Kidney epithelial cell (primary cell): ENCODE data around the gene CCDC120. TPM values are rescaled to one million over a fixed set of nuclear protein-coding genes. Genes with fewer than 3 reads are reported as not detected.

Experiments used
- DNase-seq: peaks from one replicate; pipeline ENCODE4 v3.0.0-alpha.2; 2010; ENCODE audit warnings: low read depth
- H3K27me3 ChIP-seq: 2 replicates; pipeline ENCODE4 v1.6.0; 2011; ENCODE audit warnings: low read length; ENCODE audit not compliant: control insufficient read depth, insufficient read depth
- H3K36me3 ChIP-seq: 2 replicates; pipeline ENCODE4 v1.5.1; 2011; ENCODE audit warnings: low read length; ENCODE audit not compliant: control insufficient read depth, insufficient read depth
- H3K4me3 ChIP-seq: 2 replicates; pipeline ENCODE4 v1.5.1; 2011; ENCODE audit warnings: low read depth, mild to moderate bottlenecking, control low read depth, low read length
- CTCF ChIP-seq: IDR thresholded peaks from 2 replicates; pipeline ENCODE4 v1.5.1; 2011; ENCODE audit warnings: mild to moderate bottlenecking, moderate library complexity, low read length, control low read depth, inconsistent platforms; ENCODE audit not compliant: insufficient read depth, poor library complexity, severe bottlenecking
- total RNA-seq: library from RNA; depleted of rRNA; stranded (reverse); fragments of >200 nt; gene quantifications from 2 replicates; pipeline ENCODE4 v1.2.3, GENCODE V29; 2015

CCDC120 gene
- total RNA-seq, 1 donor from 2014 or later = 6.4 TPM

DNA sequence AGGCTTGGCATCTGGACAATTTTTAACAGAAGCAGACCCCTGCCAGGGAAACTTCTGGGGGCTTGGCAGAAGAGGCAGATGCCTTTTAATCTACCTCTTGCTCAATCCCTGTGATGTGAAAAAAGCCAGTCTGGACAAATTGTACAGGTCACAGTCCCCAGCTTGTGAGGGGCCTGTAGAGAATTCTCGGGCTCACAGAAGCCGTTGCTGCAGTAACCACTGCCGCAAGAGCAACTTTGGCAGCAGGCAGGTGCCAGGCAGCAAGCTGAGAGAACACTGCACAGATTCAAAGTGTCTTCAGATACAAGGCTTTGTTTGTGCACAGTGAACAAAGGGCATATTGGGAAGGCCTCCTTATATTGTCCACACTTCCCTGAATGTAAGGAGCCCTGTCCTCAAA, 53.0 kb downstream of the CCDC120 start:
- no peak overlapping the region for H3K4me3 ChIP-seq

DNA sequence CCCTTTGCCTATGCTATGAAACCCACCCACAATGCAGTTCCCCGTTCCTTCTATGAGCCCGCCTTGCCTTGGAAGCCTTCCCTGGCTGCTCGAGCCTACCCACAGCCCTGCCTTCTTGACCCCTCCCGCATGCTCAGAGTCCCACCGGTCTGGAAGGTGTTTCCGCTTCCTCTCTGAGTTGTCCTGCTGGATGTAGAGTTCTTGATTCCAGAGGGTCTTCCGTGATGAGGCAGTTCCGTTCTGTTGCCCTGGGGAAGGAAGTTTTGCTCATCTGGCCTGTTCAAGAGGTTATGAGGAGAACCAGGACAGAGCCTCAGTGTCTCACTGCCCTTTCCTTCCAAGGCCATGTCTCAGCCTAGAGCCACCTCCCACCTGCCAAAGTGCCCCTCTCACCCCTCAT, 57.3 kb downstream of the CCDC120 start:
- Histone ChIP-seq H3K27me3 (no peaks in the 10 kb centered on the region), H3K36me3 (no peaks in the 10 kb centered on the region), H3K4me3 (no peak overlapping the region)
- no peak for DNase-seq
- TF ChIP-seq CTCF = no peak

More for the DNA sequence above, 53.0 kb downstream of the CCDC120 start:
- Histone ChIP-seq H3K36me3 (no peaks in the 10 kb centered on the region), H3K27me3 (no peaks in the 10 kb centered on the region)
- TF ChIP-seq CTCF = no peak
- DNase-seq = no peak

- no peak for TF ChIP-seq CTCF
- Histone ChIP-seq H3K36me3 (no peaks in the 10 kb centered on the region), H3K27me3 (no peaks in the 10 kb centered on the region), H3K4me3 (no peak overlapping the region)
- no peak for DNase-seq
These were observed 57.9 kb downstream of the CCDC120 start for GRCh38 chrX:49116716-49117115.

DNA sequence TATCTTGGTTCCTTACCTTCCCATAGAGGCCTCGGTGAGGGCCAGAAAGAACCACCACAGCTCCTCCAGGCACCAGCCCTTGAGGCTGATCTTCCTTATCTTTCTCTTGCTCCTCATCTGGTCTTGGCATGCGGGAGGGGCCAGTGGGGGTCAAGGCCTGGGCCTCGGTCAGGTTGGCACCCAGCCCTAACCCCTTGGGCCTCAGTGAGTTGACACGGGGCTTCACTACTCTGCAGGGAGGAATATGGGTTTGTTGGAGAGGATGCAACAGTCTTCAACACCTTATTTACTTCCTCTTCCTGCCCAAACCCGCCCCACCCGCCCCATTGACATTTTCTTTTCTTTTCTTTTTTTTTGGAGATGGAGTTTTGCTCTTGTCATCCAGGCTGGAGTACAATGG, 58.8 kb downstream of the CCDC120 start:
- Histone ChIP-seq H3K27me3 (no peaks in the 10 kb centered on the region), H3K36me3 (no peaks in the 10 kb centered on the region), H3K4me3 (no peak overlapping the region)
- no peak for DNase-seq
- TF ChIP-seq CTCF = no peak

Other genes starting within 250 kb of the CCDC120 start
- not detected in 2 replicates for gene ERAS, start 232.5 kb upstream of the CCDC120 start, total RNA-seq
- 42.5 and 66.6 TPM in 2 replicates for gene PCSK1N, start 223.4 kb upstream of the CCDC120 start, total RNA-seq
- 89.4 and 100 TPM in 2 replicates for gene TIMM17B, start 161.2 kb upstream of the CCDC120 start, total RNA-seq
- 73.2 and 92.5 TPM in 2 replicates for gene PQBP1, start 161.1 kb upstream of the CCDC120 start, total RNA-seq
- 34.3 and 40.9 TPM in 2 replicates for gene SLC35A2, start 147.4 kb upstream of the CCDC120 start, total RNA-seq
- 6.8 and 7.9 TPM in 2 replicates for gene PIM2, start 140.0 kb upstream of the CCDC120 start, total RNA-seq
- gene OTUD5, start 101.4 kb upstream of the CCDC120 start, total RNA-seq = 51.7 and 56.0 TPM in 2 replicates
- 0.67 and 1.6 TPM in 2 replicates for gene KCND1, start 87.2 kb upstream of the CCDC120 start, total RNA-seq
- 25.8 and 31.1 TPM in 2 replicates for gene GRIPAP1, start 56.7 kb upstream of the CCDC120 start, total RNA-seq
- gene TFE3, start 15.6 kb upstream of the CCDC120 start, total RNA-seq = 55.6 and 63.3 TPM in 2 replicates
- gene PRAF2, start 15.0 kb downstream of the CCDC120 start, total RNA-seq = 16.8 and 18.1 TPM in 2 replicates
- gene WDR45, start 20.9 kb downstream of the CCDC120 start, total RNA-seq = 115 and 117 TPM in 2 replicates
- 26.4 and 35.0 TPM in 2 replicates for gene GPKOW, start 64.7 kb downstream of the CCDC120 start, total RNA-seq
- gene MAGIX, start 103.8 kb downstream of the CCDC120 start, total RNA-seq = 2.9 and 5.1 TPM in 2 replicates
- 82.6 and 118 TPM in 2 replicates for gene PLP2, start 112.9 kb downstream of the CCDC120 start, total RNA-seq
- gene PRICKLE3, start 127.4 kb downstream of the CCDC120 start, total RNA-seq = 12.7 and 17.7 TPM in 2 replicates
- 0.27 and 1.0 TPM in 2 replicates for gene SYP, start 141.2 kb downstream of the CCDC120 start, total RNA-seq
- gene CACNA1F, start 174.3 kb downstream of the CCDC120 start, total RNA-seq = not detected in 2 replicates
- 30.8 and 32.5 TPM in 2 replicates for gene CCDC22, start 176.5 kb downstream of the CCDC120 start, total RNA-seq
- gene FOXP3, start 205.7 kb downstream of the CCDC120 start, total RNA-seq = 0.41 and 0.71 TPM in 2 replicates
- gene PPP1R3F, start 210.8 kb downstream of the CCDC120 start, total RNA-seq = 4.3 and 6.5 TPM in 2 replicates
- gene GAGE10, start 244.6 kb downstream of the CCDC120 start, total RNA-seq = not detected in 2 replicates